A673 (cell line): ENCODE measurements around the gene TPGS2. TPM values are rescaled to one million over a fixed set of nuclear protein-coding genes. Genes with fewer than 3 reads are reported as not detected.

Source experiments
- BruUV-seq: library from RNA; stranded (reverse); fragments of 400-500 nt; replicated peaks from 2 replicates; lab custom pipeline; 2021; lab: Mats Ljungman, UMichigan
- CTCF ChIA-PET: fragments of 300-600 bp; sonication (Branson Sonifier 250); formaldehyde crosslinking; loops from one replicate; lab custom pipeline; 2022; ENCODE audit warnings: antibody characterized with exemption; lab: Charles Lee
- POLR2A ChIA-PET: fragments of 300-600 bp; sonication (Branson Sonifier 250); formaldehyde crosslinking; loops from one replicate; lab custom pipeline; 2022; ENCODE audit warnings: antibody characterized with exemption; ENCODE audit not compliant: low non-redundant PET; lab: Charles Lee
- DNase-seq: peaks from one replicate; pipeline ENCODE4 v3.0.0-alpha.2; 2015; ENCODE audit warnings: low spot score
- H3K27ac ChIP-seq: fragments of 200-600 bp; sonication (generic); 2 replicates; pipeline ENCODE4 v1.5.1; 2016; ENCODE audit warnings: mixed run types, low read depth, mild to moderate bottlenecking, mixed read lengths, antibody characterized with exemption, low read length; ENCODE audit not compliant: poor library complexity, severe bottlenecking
- H3K27me3 ChIP-seq: fragments of 200-600 bp; sonication (generic); replicated peaks from 2 replicates; pipeline ENCODE4 v1.6.1; 2017; ENCODE audit warnings: mixed run types, low read depth, mild to moderate bottlenecking, mixed read lengths, antibody characterized with exemption, low read length; ENCODE audit not compliant: insufficient read depth, poor library complexity
- H3K36me3 ChIP-seq: fragments of 200-600 bp; sonication (generic); 2 replicates; pipeline ENCODE4 v1.6.1; 2016; ENCODE audit warnings: mixed run types, mild to moderate bottlenecking, mixed read lengths, antibody characterized with exemption, low read length; ENCODE audit not compliant: insufficient read depth, poor library complexity, severe bottlenecking
- H3K4me1 ChIP-seq: fragments of 200-600 bp; sonication (generic); 2 replicates; pipeline ENCODE4 v1.6.1; 2017; ENCODE audit warnings: mixed run types, mild to moderate bottlenecking, mixed read lengths, antibody characterized with exemption, low read length; ENCODE audit not compliant: insufficient read depth, poor library complexity, severe bottlenecking
- H3K4me3 ChIP-seq: fragments of 200-600 bp; sonication (generic); 2 replicates; pipeline ENCODE4 v1.5.1; 2016; ENCODE audit warnings: low read depth, mixed run types, mild to moderate bottlenecking, mixed read lengths, low read length; ENCODE audit not compliant: poor library complexity, severe bottlenecking
- H3K9me3 ChIP-seq: fragments of 200-600 bp; sonication (generic); 2 replicates; pipeline ENCODE4 v1.6.1; 2016; ENCODE audit warnings: mixed run types, low read depth, mild to moderate bottlenecking, mixed read lengths, antibody characterized with exemption, low read length; ENCODE audit not compliant: poor library complexity, severe bottlenecking
- CTCF ChIP-seq: fragments of 300-800, 200-600 bp; sonication (generic); conservative IDR thresholded peaks from 2 replicates; pipeline ENCODE4 v1.5.1; 2017; ENCODE audit warnings: low read depth, mild to moderate bottlenecking, antibody characterized with exemption, low read length, moderate library complexity, mixed read lengths
- EZH2 ChIP-seq: fragments of 200-600 bp; sonication (generic); IDR thresholded peaks from 2 replicates; pipeline ENCODE4 v1.6.1; 2017; ENCODE audit warnings: borderline replicate concordance, low read depth, mild to moderate bottlenecking, mixed read lengths, antibody characterized with exemption, low read length; ENCODE audit not compliant: poor library complexity, severe bottlenecking
- intact Hi-C: fragments of 100-400 bp; cut with micrococcal nuclease; formaldehyde crosslinking; loops from one replicate; pipeline ENCODE4 v1.10.0; 2022; ENCODE audit not compliant: unreplicated experiment
- total RNA-seq: library from RNA; stranded (reverse); gene quantifications from 2 replicates; pipeline ENCODE4 v1.2.3, GENCODE V29; 2021

Gene TPGS2
- total RNA-seq, 1 experiment from 2014 or later = 106 TPM

- Histone ChIP-seq H3K36me3 (no peaks in the 10 kb centered on the region), H3K27ac (no peak overlapping the region), H3K9me3 (no peaks in the 10 kb centered on the region), H3K4me1 (peaks cover 11% of the 10 kb centered on the region), H3K4me3 (no peak overlapping the region), H3K27me3 (no peaks in the 10 kb centered on the region)
- intact Hi-C loops = no loop called here
- CTCF ChIA-PET = no interaction called here
- TF ChIP-seq EZH2 = no peak
- no peak for TF ChIP-seq CTCF
- no peak for DNase-seq
- no TSS peak for BruUV-seq
- POLR2A ChIA-PET = no interaction called here
These were observed 3.3 kb downstream of the TPGS2 start for GRCh38 chr18:36825526-36825925.

GRCh38 chr18:36821681-36822080 lies 7.1 kb downstream of the TPGS2 start:
- POLR2A ChIA-PET = no interaction called here
- TF ChIP-seq EZH2 (no peak), CTCF (no peak)
- H3K36me3 ChIP-seq = peaks cover 17% of the 10 kb centered on the region
- no peaks in the 10 kb centered on the region for H3K4me1 ChIP-seq
- H3K4me3 ChIP-seq = no peak overlapping the region
- no peaks in the 10 kb centered on the region for H3K9me3 ChIP-seq
- CTCF ChIA-PET = no interaction called here
- no TSS peak for BruUV-seq
- no peak overlapping the region for H3K27ac ChIP-seq
- DNase-seq = no peak
- H3K27me3 ChIP-seq = no peaks in the 10 kb centered on the region
- intact Hi-C loops = no loop called here

GRCh38 chr18:36819621-36820020 lies 9.2 kb downstream of the TPGS2 start:
- Histone ChIP-seq H3K27ac (no peak overlapping the region), H3K4me1 (no peaks in the 10 kb centered on the region), H3K27me3 (no peaks in the 10 kb centered on the region), H3K36me3 (peaks cover 25% of the 10 kb centered on the region), H3K4me3 (no peak overlapping the region), H3K9me3 (no peaks in the 10 kb centered on the region)
- ChIA-PET CTCF (no interaction called here), POLR2A (interaction anchor here (0.7 kb wide), 1 partner anchor 9 kb away, joined by 4 read pairs; no protein-coding TSS in a partner anchor)
- TF ChIP-seq EZH2 (no peak), CTCF (no peak)
- DNase-seq = no peak
- intact Hi-C loops = no loop called here
- no TSS peak for BruUV-seq
